ENCODE results near the gene PLA2G12A.

The PLA2G12A gene

DNA sequence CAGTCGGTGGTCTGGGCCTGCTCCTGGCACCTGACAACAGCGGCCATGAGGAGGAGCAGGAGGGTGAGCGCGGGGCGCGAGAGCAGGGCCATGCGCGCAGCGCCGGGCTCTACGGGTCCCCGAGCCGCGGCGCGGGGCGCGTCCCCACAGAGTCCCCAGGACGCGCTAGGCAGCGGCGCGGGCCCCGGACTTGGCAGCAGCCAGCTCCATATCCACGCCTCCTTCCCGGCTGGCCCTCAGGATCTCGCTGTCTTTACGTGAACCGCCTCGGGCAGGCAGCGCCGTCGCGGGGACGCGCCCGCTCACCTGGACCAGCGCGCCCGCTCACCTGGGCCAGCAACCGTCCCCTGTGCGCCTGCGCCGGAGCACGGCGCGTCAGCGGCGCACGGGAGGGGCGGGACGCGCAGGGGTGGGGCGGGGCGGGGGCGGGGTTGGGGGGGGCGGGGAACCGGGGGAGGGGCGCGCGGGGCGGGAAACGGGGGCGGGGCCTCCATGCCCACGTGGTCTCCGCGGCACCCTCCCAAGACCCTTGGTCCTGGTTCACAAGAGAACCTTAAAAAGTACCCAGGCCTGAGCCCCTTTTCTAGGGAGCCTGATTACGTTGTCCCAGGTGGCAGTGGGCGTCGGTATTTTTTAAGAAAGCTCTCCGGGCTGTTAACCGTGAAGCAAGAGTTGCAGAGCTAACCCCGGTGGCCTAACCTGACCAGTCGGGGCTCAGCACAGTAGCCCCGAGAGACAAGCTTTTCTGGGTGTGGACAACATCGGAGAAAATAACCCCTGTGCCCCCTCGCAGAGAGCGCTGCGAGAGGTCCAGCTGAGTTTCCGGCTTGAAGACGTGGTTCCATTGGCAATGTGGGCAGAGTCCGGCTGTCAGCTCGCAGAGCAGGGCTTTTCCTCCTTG lies at the start of gene PLA2G12A:
Gene PLA2G12A, minus strand, starts transcription at position 353 of the 901 bp plus-strand sequence. Its CDS starts 261 bp downstream, at position 92.
- peak; percentile 68 to 69 for DNase-seq (ENCODE audit: low read depth in 2 of 2)

DNA sequence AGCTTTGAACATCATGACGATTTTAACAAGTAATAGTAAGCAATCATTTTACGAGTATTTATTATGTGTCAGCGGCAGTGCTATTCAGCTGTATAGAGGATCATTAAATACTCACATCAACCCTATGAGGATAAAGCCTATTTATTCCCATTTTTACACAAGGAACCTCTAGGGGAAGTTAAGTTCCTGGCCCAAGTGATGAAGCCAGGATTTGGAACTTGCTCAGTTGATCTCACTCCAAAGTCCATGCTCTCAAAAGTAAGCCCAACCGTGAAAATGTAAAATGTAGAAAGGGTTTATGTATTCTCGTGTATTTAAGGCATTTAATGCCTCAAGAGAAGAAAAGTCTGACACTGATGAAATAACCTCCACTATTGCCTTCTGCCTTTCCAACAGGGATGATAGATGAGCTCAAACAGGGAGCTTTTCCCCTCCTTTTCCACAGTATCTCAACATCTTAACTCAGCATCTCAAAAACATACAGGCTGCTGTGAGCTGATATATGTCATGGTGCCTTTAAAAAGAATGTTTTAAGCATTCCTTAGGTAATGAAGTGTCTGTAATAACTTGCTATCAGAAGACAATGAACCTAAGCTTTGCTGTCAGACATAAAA lies 35.0 kb upstream of the PLA2G12A start:
- no peak for DNase-seq (ENCODE audit: low read depth in 2 of 2)

DNA sequence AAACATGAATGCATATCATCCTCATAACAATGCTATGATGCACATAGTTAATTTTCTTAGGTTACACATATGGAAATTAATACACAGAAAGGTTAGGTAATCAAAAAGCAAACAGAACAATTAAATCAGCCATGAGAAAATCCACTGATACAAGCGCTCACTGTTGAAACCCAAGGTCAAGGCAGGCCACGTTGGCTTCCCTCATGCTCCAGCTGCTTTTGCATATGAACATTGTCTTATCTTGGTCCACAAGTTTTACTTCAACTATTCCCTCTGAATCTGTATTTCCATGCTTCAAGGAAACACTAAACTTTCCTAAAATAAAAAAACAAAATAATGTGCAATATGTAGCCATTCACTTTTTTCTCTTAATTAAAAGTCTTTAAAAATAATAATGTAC lies 34.5 kb upstream of the PLA2G12A start:
- DNase-seq (ENCODE audit: low read depth in 2 of 2): no peak

DNA sequence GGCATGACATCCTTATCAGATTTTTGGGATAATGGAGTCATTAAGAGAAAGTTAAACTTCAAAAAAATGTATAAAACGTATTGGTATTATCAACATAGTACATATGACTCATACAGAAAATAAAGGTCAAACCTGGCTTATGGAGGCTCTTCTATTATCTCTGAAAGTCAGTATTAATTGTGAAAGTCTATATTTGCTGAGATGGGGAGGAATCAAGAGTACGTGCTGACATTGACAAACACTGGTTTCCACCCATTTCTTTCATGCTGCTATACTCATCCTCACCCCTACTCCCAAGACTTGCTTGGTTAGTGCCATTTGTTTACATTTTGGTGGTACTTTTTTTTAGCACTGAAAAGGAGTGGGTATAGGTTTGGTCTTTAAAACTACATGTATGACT lies 30.8 kb upstream of the PLA2G12A start:
- no peak for DNase-seq (ENCODE audit: low read depth in 2 of 2)

DNA sequence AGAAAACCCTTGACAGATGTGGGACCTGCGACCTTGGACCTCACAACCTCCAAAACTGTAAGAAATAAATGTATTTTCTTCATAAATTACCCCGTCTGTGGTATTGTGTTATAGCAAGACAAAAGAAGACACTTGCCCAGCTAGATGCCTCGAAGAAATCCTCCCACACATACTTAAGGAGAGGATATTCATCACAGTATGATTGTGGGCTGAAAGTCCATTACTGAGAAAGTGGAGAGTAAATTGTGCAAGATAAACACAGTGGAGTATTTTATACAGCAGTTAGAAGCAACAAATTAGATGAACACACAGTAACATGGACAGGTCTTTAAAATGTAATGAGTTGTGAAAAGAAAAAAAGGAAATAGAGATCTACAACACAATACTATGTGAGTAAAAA lies 25.8 kb upstream of the PLA2G12A start:
- DNase-seq (ENCODE audit: low read depth in 2 of 2): no peak

DNA sequence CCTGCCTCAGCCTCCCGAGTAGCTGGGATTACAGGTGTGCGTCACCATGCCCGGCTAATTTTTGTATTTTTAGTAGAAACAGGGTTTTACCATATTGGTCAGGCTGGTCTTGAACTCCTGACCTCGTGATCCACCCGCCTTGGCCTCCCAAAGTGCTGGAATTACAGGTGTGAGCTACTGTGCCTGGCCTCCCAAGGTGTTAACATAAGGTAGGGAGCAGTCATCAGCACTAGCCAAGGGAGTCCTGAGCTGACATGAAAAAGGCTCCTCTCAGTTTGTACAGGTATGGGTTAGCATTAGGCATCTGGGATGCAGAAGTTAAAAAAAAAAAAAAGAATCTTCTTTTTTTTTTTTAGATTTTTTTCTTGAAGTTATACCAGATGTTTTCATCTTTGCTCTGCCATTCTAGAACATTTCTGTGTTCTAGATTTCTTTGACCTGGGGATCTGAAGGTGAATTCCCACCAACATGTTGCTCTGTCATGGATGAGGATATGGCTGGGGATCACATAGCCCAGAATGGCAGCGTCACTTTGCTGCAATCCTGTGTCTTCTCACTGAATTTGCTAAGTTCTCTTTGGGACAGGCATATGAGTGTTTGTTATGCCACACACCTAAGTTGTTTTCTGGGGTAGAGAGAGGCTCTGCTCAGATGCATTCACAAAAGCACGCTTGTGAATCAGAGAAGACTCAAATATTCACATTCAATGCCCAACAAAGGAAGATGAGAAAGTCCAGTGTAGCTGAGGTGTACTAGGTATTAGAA lies 24.4 kb upstream of the PLA2G12A start:
- no peak for DNase-seq (ENCODE audit: low read depth in 2 of 2)

DNA sequence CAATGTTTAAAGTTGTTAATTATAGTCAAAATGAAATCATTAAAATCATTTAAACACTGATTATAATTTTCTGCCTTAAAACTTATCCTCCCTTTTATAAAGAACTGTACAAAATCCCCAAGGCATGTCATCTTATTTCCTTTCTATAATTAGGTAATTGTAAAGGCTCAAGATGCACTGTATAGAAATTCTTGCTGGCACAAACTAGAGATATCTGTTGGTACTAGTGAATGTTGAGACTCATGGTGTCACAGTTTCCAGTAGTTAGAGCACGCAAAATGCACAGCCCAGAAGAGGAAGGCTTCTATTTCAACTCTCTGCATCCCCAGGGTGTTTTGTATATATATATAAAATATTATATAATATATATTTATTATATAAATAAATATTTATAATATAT lies 22.7 kb upstream of the PLA2G12A start:
- no peak for DNase-seq (ENCODE audit: low read depth in 2 of 2)

DNA sequence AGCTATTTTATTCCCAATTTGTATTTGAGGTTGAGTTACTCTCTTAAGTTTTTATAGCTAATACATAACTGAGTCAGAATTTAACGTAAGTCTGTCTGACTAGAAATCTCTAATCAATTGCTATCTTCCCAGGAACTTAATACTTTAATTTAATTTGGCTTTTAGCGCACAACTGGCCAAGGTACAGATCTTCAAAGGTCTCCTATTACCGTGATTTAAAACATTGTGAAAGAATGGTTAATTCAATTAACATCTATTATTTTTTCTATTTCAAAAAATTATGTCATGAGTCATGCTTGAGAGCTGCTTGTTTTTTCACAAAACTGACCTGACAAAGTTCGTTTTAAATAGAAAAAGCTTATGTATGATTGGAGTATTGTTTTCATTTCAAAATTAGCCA lies 22.0 kb upstream of the PLA2G12A start:
- DNase-seq (ENCODE audit: low read depth in 2 of 2): no peak

DNA sequence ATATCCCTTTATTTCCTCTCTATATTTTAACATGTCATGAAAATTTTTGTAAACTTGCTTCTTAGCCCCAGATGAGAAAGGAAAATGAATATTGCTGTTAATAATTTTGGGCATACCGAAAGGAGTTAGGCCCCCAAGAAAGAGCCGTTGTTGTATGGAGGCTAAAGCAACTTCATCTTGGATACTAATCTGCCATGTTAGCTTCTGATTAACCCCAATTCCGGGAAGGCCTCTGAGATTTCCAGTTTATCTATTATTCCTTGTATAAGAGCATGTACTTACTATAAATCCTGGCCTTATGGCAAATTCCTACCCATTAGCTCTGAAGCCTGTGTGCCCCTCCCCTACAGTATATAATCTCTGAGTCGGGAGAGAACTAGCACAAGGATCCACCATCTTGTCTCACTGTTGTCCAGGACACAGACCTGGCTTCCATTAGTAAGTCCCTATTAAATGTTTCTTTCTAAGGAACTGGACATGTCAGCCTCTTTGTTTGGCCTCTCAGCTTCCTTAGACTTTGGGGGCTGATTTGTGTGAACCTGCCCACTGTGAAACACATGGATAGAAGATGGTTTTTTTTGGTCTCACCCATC lies 20.9 kb upstream of the PLA2G12A start:
- DNase-seq (ENCODE audit: low read depth in 2 of 2): no peak

DNA sequence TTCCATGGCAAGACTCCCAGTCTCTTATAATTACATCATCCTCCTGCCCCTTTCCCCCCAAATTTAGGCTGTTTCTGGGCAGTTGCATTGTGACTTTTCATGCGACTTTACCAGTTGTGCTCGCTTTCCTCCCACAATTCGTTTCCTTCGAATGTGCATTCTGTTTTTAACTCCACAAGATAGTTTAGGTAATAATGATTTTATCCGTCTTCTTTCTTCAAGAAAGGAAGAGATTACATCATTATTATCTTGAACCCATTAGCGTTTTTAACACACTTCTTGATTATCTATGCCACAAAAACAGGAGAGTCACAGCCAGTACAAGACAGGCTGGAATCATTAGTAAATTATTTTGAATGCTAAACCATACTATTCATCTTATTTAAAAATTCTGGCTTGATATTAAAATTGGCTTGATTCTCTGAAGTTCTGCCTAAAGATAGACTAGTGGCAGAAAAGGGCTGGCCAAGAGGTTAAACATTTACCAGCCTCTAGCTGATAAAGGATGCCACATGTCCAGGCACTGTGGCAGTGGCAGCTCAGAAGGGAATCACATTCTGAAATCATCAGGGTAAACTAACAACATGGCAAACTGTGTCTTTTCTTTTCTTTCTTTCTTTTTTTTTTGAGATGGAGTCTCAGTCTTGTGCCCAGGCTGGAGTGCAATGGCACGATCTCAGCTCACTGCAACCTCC lies 19.7 kb upstream of the PLA2G12A start:
- no peak for DNase-seq (ENCODE audit: low read depth in 2 of 2)

DNA sequence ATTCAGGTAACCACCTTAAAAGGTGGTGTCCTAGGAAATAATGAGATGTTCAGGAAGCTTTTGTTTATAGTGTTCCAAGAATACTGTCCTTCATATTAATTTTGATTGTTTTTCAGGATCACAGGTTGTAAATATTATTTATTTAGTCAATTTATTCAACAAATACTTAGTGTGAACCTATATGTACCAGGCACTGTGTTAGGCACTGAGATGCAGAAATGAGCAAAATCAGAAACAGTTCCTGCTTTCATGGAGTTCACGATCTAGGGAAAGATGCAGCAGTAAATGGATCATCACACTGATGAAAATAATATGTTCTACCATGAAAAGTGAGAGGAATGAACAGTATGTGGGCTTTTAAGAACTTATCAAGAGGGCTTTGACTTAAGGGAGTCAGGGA lies 18.2 kb upstream of the PLA2G12A start:
- no peak for DNase-seq (ENCODE audit: low read depth in 2 of 2)

DNA sequence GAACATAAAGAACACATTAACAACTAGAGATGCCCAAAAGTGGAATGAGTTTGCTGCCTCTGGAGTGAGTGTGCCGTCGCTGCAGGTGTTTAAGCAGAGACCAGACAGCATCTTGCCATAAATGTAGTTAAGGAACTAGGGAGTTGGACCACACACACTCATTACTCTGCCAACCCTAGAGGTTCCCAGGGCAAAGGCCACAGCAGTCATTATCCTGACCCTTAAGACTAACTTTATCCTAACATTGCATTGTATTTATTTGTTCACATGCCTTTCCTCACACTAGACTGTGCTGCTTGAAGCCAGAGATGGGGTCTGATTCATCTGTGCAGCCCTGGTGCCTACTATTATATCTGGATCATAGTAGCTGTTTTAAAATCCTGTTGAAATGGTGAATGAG lies 16.9 kb upstream of the PLA2G12A start:
- DNase-seq (ENCODE audit: low read depth in 2 of 2): no peak

DNA sequence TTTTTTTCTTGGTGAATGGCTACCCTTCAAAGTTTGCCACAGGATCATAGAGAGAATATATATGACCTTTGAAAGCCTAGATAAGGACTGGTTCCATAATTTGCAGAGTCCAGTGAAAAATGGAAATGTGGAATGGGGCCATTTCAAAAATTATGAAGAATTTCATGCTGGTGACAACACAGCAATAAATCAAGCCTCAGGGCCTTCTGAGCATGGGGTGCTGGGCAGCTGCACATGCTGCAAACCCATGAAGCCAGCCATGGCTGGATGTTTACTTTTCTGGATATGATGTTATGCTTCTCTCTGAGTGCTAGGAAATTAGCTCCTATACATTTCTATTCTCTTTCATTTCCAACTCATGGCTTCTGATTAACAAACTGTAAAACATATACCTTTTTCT lies 16.0 kb upstream of the PLA2G12A start:
- DNase-seq (ENCODE audit: low read depth in 2 of 2): no peak

DNA sequence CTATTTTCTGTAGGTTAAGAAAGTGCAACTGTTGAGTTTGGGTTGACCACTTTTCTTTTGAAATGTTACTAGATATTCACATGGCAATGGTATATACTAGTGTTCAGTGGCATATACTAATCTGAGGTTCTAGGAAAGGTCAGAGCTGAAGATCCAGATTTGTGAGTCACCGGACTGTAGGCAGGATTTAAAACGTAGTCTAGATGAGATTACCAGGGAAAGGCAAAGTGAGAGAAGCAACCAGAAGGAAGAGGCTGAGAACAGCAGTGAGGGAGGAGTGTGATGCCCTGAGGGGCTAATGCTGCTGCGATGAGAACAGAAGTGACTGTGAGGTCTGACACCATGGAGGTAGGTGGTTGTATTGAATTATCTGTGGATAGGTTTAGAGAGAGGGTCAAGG lies 9.7 kb upstream of the PLA2G12A start:
- no peak for DNase-seq (ENCODE audit: low read depth in 2 of 2)

DNA sequence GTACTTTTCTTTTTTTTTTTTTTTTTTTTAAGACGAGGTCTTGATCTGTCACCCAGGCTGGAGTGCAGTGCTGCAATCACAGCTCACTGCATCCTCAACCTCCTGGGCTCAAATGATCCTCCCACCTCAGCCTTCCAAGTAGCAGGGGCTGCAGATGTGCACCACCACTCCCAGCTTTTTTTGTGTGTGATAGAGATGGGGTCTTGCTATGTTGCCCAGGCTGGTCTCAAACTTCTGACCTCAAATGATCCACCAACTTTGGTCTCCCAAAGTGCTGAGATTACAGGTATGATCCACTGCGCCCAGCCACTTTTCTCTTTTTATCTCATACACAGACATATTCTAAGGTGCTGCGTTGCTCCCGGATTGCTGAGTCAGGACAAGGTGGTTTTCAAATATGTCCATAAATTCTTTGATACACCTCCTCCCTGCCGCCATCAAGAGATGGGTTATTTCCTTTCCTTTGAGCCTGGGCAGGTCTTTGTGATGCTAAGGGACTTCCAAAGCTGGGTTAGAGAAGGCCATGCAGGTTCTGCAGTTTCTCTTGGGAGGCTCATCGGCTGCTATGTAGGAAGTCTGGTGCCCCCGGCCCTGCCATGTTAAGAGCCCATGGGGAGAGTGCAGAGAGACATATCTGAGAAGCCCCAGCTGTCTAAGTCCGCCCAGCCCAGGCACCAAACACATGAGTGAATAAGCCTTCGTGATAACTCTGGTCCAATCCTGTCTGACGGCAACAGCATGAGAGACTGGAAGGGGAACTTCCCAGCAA lies 8.4 kb upstream of the PLA2G12A start:
- no peak for DNase-seq (ENCODE audit: low read depth in 2 of 2)

DNA sequence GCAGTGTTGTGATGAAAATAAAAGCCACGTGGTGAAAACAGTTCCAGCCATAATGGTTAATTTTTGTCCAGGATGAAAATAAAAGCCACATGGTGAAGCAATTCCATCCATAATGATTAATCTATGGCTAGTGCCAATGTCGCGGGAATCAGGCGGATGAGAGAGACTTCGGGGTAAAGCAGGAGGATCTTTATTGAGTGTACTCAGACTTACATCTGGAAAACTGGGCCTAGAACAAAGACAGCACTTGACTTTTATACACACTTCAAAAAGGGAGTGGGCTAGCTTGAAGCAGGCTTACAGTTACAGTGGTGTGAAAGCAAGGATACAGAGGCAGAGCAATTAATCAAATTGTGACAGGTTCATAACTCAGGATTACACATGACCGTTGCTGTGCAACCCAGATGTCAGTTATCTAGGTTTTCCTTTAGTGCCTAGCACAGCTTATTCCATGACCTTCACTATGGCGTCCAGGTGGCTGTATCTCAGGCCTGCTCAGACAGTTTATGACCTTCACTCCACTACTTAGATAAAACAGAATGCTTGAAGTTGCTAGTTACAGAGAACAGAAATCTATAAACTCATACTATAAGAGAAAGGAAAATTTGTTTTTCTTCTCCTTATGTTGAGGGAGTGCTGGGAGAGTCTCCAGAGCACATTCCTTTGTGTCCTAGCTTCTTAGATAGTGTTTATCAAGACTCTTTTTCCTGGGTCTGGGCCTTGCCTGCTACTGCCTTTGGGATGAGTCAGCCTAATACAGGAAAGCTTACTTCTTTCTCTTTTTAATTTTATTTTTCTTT lies 5.9 kb upstream of the PLA2G12A start:
- no peak for DNase-seq (ENCODE audit: low read depth in 2 of 2)

DNA sequence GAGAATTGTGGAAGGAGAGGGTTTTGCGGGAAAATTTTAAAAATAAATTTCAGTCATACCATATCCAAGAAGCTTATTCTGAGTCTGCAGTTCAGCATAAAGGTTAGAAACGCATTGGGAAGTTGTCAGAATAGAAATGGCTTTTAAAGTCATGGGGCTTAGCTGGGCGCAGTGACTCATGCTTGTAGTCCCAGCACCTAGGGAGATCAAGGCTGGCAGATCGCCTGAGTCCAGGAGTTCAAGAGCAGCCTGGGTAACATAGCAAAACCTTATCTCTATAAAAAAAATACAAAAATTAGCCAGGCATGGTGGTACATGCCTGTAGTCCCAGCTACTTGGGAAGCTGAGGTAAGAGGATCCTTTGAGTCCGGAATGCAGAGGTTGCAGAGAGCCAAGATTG lies 3.9 kb upstream of the PLA2G12A start:
- DNase-seq (ENCODE audit: low read depth in 2 of 2): no peak

DNA sequence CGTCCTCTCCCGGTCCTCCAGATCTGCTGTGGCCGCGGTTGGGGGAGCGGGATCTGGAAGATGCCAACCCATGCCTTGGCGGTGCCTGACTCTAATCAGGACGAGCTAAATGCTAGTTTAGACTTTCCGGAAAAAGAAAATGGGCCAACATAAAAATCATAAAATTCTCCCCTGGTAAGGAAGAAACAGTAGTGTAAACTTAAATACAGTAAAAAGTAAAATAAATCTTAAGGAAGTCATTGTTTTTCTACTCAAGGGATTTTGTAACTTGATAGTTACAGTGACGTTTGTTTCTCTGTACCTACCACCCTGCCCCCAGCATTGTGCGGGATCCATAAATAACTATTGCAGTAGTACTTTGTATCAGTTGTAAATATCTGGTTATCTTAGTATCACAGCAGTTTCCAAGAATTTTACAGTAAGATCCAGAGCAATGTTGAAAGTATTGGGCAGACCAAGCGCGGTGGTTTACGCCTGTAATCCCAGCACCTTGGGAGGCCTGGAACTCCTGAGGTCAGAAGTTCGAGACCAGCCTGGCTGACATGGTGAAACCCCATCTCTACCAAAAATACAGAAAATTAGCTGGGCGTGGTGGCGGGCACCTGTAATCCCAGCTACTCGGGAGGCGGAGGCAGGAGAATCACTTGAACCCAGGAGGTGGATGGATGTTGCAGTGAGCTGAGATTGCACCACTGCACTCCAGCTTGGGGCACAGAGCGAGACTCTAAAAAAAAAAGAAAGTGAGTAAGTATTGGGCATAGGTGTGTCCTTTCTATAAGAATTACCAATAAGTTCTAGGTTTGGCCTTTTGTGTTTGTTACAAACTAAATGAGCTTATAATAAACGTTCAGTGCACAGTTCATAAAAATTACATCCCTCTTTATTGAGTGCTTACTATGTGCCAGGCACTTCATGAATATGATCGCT lies 1.0 kb upstream of the PLA2G12A start:
- no peak for DNase-seq (ENCODE audit: low read depth in 2 of 2)

All from stimulated activated CD4-positive, alpha-beta T cell treated with anti-CD3 and anti-CD28 coated beads, Interleukin-1b, Interleukin-23, amount 100 ng/mL, for 4 hours (primary cell).